Left forelimb (tissue), 1 donor: ENCODE results near the gene NRG2.
A peak's percentile ranks its signal among the peaks of the same experiment; 100 is the strongest.

ENCODE experiments used
- DNase-seq: peaks from one replicate; pipeline ENCODE4 v3.0.0-alpha.2; 2018; ENCODE audit warnings: low spot score

Gene NRG2

GRCh38 chr5:140042643-140043507 lies at the start of gene NRG2:
NRG2 (minus strand) TSS chr5:140043299.
- peak; percentile 80 for DNase-seq

- no peak for DNase-seq
These were observed 47.2 kb upstream of the NRG2 start for GRCh38 chr5:140090251-140090650.

- DNase-seq, result no peak
These were observed 41.4 kb upstream of the NRG2 start for GRCh38 chr5:140084541-140084940.

- DNase-seq, result no peak
These were observed 40.6 kb upstream of the NRG2 start for GRCh38 chr5:140083650-140084049.

GRCh38 chr5:140083120-140083519 lies 40.0 kb upstream of the NRG2 start:
- no peak for DNase-seq

GRCh38 chr5:140076788-140077187 lies 33.7 kb upstream of the NRG2 start:
- DNase-seq, result no peak

GRCh38 chr5:140076142-140076541 lies 33.0 kb upstream of the NRG2 start:
- no peak for DNase-seq

GRCh38 chr5:140075371-140075770 lies 32.3 kb upstream of the NRG2 start:
- no peak for DNase-seq

- DNase-seq, result no peak
These were observed 30.2 kb upstream of the NRG2 start for GRCh38 chr5:140073296-140073695.

- no peak for DNase-seq
These were observed 29.7 kb upstream of the NRG2 start for GRCh38 chr5:140072812-140073211.

GRCh38 chr5:140060816-140061215 lies 17.7 kb upstream of the NRG2 start:
- no peak for DNase-seq

- DNase-seq, result no peak
These were observed 15.3 kb upstream of the NRG2 start for GRCh38 chr5:140058212-140058932.

GRCh38 chr5:140056880-140057279 lies 13.8 kb upstream of the NRG2 start:
- no peak for DNase-seq

- no peak for DNase-seq
These were observed 12.1 kb upstream of the NRG2 start for GRCh38 chr5:140055152-140055551.

- no peak for DNase-seq
These were observed 11.1 kb upstream of the NRG2 start for GRCh38 chr5:140054086-140054689.

- DNase-seq, result no peak
These were observed 8.9 kb upstream of the NRG2 start for GRCh38 chr5:140051950-140052349.

GRCh38 chr5:140049713-140050112 lies 6.6 kb upstream of the NRG2 start:
- DNase-seq, result no peak

- no peak for DNase-seq
These were observed 6.1 kb upstream of the NRG2 start for GRCh38 chr5:140049205-140049604.

- DNase-seq, result no peak
These were observed 942 bp upstream of the NRG2 start for GRCh38 chr5:140044041-140044440.

- no peak for DNase-seq
These were observed 391 bp upstream of the NRG2 start for GRCh38 chr5:140043508-140043872.

GRCh38 chr5:140042393-140042642 lies 781 bp downstream of the NRG2 start:
- DNase-seq, result peak; percentile 68

- DNase-seq, result peak; percentile 73
These were observed 1.4 kb downstream of the NRG2 start for GRCh38 chr5:140041492-140042392.
